8988T (cell line): Measurements from ENCODE around the gene GPX3.

ENCODE experiments used
- DNase-seq: peaks from one replicate; pipeline ENCODE4 v3.0.0; 2011

The GPX3 gene

DNA sequence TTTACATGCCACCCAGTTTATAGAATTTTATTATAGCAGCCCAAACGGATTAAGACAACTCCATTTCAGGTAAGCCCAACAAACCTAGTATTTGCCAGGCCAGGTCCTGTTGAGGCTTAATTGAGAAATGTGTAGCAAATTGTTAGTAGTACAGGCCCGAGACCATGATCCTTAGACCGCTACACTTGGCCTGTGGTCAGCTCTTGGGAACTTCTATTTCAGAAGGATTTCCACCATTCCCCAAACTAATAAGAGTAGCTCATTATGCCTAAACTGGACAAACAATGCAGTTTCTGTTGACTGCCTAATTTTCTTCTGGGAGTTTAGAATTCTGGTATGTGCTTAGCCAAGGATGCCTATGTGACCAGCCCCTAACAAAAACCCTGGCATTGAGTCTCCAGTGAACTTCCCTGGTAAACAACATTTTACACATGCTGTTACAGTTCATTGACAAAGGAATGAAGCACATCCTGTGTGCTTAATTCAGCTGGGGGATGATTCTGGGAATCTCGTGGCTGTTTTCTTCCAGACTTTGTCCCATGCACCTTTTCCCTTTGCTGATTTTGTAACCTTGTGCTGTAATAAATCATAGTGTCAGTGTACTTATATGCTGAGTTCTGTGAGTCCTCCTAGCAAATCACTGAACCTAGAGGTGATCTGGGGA, 5.6 kb upstream of the GPX3 start:
- DNase-seq: no peak

DNA sequence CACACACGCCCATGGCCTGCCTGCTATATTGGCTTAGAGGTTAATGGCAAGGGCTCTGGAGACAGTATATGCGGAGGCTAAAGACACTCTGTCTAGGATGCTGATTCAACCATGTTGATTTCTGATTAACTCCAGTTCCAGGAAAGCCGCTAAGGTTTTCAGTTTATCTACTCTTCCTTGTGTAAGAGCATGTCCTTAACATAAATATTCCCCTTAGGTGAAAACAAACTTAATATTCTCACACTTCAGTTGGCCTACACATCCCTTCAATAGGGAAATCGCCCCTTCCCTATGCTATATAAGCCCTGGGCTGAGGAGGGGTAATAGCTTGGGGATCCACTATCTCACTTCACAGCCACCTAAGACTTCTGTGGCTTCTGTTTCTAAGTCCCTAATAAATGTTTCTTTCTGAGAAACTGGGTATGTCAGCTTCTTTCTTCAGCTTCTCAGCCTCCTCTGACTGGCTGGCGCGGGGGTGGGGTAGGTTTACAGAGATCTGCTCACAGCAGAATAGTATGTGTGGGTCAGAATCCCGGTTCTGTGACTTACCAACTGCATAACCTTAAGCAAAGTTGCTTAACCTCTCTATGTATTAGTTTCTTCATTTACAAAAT, 4.3 kb upstream of the GPX3 start:
- DNase-seq: no peak

DNA sequence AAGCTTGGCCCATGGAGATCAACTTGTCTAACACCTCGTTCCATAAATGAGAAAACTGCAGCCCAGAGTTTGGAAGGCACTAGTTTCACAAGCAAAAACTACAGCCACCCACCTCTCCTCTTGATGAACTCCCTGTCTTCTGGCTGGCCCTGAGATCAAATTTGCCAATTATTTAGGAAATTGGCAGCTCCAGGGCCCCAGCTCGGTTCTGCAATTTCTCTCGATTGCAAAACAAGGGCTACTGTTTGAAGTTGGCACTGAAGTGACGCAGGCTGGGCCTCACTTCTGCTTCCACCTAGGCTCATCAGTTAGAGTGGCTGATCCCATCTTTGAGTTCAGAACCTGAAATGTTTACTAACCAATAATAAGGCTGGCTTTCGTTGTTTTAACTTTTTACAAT, 3.7 kb upstream of the GPX3 start:
- no peak for DNase-seq

GRCh38 chr5:151017897-151018296, 2.5 kb upstream of the GPX3 start:
- no peak for DNase-seq

GRCh38 chr5:151018846-151019245, 1.5 kb upstream of the GPX3 start:
- no peak for DNase-seq

DNA sequence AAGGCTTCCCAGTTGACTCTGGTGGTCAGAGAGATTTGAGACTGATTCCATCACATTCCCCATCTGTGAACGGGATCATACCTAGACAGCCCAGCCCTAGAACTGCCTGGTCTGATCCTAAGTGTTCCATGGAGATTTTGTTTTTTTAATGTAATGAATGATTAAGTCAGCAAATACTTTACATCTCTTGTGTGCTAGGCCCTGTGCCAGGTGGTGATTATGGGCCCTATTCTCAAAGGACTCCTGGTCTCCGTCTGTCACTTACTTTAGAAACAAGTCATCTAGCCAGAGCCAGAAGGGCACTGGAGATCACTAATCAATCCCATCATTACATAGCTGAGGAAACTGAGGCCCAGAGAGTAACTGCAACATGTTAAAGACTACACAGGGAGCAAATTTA, 1.1 kb upstream of the GPX3 start:
- DNase-seq: no peak

DNA sequence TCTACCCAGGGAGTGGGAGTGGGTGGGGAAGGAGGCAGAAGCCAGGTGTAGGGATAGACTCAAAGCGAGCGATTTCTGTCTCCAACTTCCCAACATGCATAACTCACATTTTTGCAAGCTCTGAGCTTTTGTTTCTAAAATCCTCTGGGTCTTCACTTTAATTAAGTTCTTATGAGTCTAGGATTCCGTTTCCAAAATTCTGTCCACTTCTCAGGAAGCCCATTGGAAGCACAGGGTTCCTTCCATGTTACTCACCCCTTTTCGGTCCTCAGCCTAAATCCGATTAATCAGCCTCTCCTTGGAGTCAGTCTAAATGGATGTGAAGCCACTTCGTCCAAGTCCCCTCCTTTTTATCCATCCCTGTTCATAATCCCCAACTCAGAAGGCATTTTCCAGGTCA, 1.4 kb downstream of the GPX3 start:
- no peak for DNase-seq

DNA sequence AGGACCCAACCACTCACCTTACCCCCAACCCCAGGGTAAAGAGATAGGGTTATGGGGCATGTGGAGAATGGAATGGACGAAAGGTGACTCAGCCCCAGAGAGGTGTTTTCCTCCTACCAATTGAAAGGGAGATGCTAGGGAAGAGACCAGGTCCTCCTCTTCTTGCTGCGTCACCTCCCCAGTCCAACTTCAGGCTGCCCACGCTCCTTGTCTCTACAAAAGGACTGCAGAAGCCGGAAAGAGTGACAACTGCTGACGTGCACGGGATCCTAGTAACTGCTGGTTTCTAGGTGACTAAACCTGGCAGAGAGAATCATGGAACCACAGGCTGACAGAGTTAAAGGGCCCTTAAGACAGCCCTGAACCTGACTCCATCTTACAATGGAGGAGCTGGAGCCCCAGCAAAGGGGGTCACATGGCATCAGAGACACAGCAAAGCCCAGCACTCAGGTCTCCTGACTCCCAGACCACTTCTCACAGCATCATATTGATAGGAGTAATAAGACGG, 2.2 kb downstream of the GPX3 start:
- no peak for DNase-seq

GRCh38 chr5:151023047-151023615, 2.7 kb downstream of the GPX3 start:
- DNase-seq: no peak

GRCh38 chr5:151023651-151024050, 3.3 kb downstream of the GPX3 start:
- no peak for DNase-seq

DNA sequence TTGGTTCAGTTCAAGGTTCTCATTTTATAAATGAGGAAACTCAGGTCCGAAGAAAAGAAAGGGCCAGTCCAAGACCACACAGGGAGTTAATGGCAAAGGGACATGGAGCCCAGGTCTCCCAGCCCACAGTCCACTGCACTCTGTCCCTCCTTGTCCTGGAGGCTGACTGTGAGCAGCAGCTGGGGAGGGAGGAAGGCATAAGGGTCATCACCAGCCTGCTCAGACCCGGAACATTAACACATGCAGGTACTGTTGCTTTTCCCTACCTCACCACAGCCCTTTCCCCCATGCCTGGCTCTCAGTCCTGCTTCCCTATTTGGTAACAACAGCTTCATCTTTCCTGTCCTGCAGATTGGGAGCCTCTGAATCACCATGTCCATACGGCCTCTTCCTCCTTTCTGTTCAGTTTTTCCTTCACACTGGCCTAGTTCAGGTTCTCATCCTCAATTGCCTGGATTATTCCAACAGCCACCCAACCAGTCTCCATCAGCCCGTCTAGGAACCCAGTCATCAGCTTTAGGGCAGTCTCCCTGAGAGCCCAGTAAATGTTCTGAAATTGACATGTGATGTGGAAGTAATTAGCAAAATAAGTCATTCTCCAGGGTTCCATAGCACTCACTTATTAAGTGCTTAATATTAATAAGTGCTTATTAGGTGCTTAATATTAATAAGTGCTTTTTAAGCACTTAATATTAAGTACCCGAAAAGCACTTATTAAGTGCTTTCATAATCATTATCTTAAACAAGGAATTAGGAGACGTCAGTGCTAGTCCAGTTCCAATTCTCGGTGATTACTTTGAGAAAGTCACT, 4.3 kb downstream of the GPX3 start:
- DNase-seq: no peak

DNA sequence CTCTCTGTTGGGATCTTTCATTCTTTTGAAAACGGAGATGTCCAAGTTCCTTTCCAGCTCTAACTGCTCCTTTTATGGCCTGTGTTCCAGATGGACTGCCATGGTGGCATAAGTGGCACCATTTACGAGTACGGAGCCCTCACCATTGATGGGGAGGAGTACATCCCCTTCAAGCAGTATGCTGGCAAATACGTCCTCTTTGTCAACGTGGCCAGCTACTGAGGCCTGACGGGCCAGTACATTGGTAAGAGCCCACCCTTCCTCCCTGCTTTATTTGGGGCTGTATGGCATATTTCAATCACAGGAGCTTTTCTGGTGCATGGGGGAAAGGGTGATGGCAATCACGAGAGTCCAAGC, 4.8 kb downstream of the GPX3 start:
- DNase-seq: no peak

DNA sequence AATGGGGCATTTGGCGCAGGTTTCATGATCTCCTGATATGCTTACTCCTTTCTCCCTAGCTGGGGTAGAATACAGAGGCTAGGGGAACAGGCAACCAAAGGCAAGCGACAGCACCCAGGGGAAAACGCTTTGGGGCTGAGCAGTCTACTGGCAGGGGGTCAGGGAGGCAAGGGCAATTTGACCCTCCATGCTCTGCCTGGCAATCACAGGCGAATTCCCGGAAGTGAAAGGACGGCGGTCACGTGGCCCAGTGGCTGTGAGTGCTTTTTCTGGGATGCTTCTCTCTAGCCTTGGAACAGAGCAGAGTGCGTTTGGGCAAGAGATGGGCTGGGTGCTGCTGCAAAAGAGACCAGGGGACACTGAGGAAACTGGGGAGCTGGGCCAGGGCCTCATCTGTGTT, 5.7 kb downstream of the GPX3 start:
- no peak for DNase-seq

DNA sequence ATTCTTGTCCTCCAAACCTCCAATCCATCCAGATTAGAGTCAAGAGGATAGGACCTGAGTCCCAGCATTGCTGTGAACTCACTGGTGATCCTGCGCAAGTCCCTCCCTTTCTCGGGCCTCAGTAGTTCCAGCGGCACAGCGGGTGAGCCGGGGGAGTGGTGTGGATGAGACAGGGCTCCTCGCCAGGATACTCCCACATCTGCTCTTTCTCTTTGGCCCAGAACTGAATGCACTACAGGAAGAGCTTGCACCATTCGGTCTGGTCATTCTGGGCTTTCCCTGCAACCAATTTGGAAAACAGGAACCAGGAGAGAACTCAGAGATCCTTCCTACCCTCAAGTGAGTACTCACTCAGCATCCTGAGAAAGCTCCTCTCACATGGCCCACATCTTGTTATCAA, 6.3 kb downstream of the GPX3 start:
- DNase-seq: no peak

- no peak for DNase-seq
Observed at GRCh38 chr5:151027961-151028479, 7.6 kb downstream of the GPX3 start.

- no peak for DNase-seq
Observed at GRCh38 chr5:151028717-151029116, 8.3 kb downstream of the GPX3 start.

GRCh38 chr5:151029179-151030055, 9.0 kb downstream of the GPX3 start:
- DNase-seq: no peak

- no peak for DNase-seq
Observed at GRCh38 chr5:151030056-151030336, 9.6 kb downstream of the GPX3 start.

DNA sequence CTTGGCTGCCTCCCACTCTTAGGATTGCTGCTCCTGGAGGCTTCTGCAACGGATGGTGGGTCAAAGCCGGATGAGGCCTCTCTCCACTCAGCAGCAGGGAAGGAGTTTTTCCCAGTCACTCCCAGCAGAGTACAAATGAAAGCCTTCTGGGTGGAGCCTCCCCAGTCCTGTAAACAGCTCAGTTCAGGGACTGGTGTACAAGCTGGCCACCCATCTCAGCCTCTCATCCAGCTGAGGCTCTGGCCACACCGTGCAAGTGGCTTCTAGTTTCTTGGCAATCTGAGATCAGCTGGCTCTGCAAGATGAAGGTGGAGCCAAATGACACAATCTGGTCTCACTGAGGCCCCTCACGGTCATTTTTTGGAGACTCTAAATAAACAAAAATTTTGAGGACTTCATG, 10.0 kb downstream of the GPX3 start:
- DNase-seq: no peak

GRCh38 chr5:151031554-151031953, 11.2 kb downstream of the GPX3 start:
- no peak for DNase-seq

GRCh38 chr5:151033217-151033934, 13.0 kb downstream of the GPX3 start:
- DNase-seq: no peak
